ENCODE measurements around the gene CEBPG.

DNA sequence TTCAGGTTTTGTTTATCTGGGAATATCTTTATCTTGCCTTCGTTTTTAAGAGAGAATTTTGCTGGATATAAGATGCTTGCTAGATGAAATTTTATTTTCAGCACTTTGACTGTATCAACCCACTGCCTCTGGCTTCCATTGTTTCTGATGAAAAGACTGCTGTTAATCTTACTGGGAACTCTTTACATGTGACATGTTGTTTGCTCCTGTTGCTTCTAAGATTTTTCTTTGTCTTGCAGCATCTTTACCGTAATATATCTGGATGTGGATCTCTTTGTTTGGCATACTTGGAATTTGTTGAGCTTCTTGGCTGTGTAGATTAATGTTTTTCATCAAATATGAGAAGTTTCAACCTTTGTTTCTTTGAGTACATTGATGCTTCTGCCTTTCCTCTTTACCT lies 18.0 kb upstream of the CEBPG start:
- no peak for TF ChIP-seq CTCF (conservative IDR thresholded peaks at IDR 0.05)
- no peak for TF ChIP-seq ZFX (IDR thresholded peaks at IDR 0.05)
